GM12878 (cell line): Measurements from ENCODE around the gene PFN3. TPM values are rescaled to one million over a fixed set of nuclear protein-coding genes. Genes with fewer than 3 reads are reported as not detected.

Experiments used
- ATAC-seq: fragments of 200-7000 bp; cut with Tn5 transposase; 3 replicates; pipeline ENCODE4 v1.9.1; 2020; ENCODE audit warnings: mild to moderate bottlenecking, moderate library complexity
- BruUV-seq: library from RNA; stranded (reverse); fragments of 400-500 nt; replicated peaks from 2 replicates; lab custom pipeline; 2021; lab: Mats Ljungman, UMichigan
- CTCF ChIA-PET: fragments of 300-600 bp; sonication (Branson Sonifier 250); formaldehyde crosslinking; extraction: SDS; loops from one replicate; lab custom pipeline; 2021; ENCODE audit warnings: inconsistent platforms; lab: Yijun Ruan, JAX
- POLR2A ChIA-PET: fragments of 350-600 bp; formaldehyde crosslinking; extraction: SDS; loops from one replicate; lab custom pipeline; 2021; ENCODE audit warnings: inconsistent platforms; lab: Charles Lee
- RAD21 ChIA-PET: fragments of 300-600 bp; sonication (Branson Sonifier 250); formaldehyde crosslinking; loops from one replicate; lab custom pipeline; 2023; ENCODE audit warnings: antibody characterized with exemption; ENCODE audit not compliant: unreplicated experiment; lab: Charles Lee
- SMC1A ChIA-PET: fragments of 300-600 bp; sonication (Branson Sonifier 250); formaldehyde crosslinking; loops from one replicate; lab custom pipeline; 2023; ENCODE audit not compliant: unreplicated experiment, uncharacterized antibody; lab: Charles Lee
- DNase-seq: peaks from one replicate; pipeline ENCODE4 v3.0.0-alpha.2; 2011; ENCODE audit warnings: low read depth, low spot score
- FAIRE-seq: peaks from 3 replicates; lab custom pipeline; 2011; peaks lifted over from hg19 to GRCh38; lab: Jason Lieb, UNC
- H2AFZ ChIP-seq: 2 replicates; pipeline ENCODE4 v1.6.0; 2011; ENCODE audit warnings: low read depth, low read length, control low read depth; ENCODE audit not compliant: control insufficient read depth
- H3K27ac ChIP-seq: 2 replicates; pipeline ENCODE4 v1.5.1; 2011; ENCODE audit warnings: control low read depth; ENCODE audit not compliant: control insufficient read depth, insufficient read depth
- H3K27me3 ChIP-seq, 2 experiments: replicated peaks in 1 of 2; 2 replicates each; pipeline versions ENCODE4 v1.6.0 to v1.6.1; 2011; ENCODE audit warnings: low read length in 1 of 2; ENCODE audit not compliant: control insufficient read depth in 2 of 2, insufficient read depth in 2 of 2
- H3K36me3 ChIP-seq, 2 experiments: 2 replicates each; pipeline ENCODE4 v1.5.1; 2011; ENCODE audit warnings: low read length in 1 of 2; ENCODE audit not compliant: control insufficient read depth in 2 of 2, insufficient read depth in 2 of 2
- H3K4me1 ChIP-seq: 2 replicates; pipeline ENCODE4 v1.6.1; 2011; ENCODE audit warnings: mild to moderate bottlenecking, low read length, moderate library complexity, mixed read lengths; ENCODE audit not compliant: control insufficient read depth, insufficient read depth
- H3K4me2 ChIP-seq: 2 replicates; pipeline ENCODE4 v1.6.0; 2011; ENCODE audit warnings: control low read depth; ENCODE audit not compliant: control insufficient read depth, insufficient read depth
- H3K4me3 ChIP-seq: fragments of 200-600 bp; sonication (generic); 2 replicates; pipeline ENCODE4 v1.5.1; 2016
- H3K79me2 ChIP-seq: 2 replicates; pipeline ENCODE4 v1.6.0; 2011; ENCODE audit warnings: low read length; ENCODE audit not compliant: control insufficient read depth, insufficient read depth
- H3K9ac ChIP-seq: 2 replicates; pipeline ENCODE4 v1.8.0; 2011; ENCODE audit warnings: low read length, control low read depth, mixed read lengths; ENCODE audit not compliant: control insufficient read depth, insufficient read depth
- H3K9me3 ChIP-seq: replicated peaks from 3 replicates; pipeline ENCODE4 v1.5.1; 2011; ENCODE audit warnings: mild to moderate bottlenecking, low read length; ENCODE audit not compliant: control insufficient read depth, insufficient read depth
- H4K20me1 ChIP-seq: 2 replicates; pipeline ENCODE4 v1.6.0; 2011; ENCODE audit not compliant: control insufficient read depth, insufficient read depth
- EP300 ChIP-seq, 2 experiments: fragments of 150-350 bp in 1 of 2; IDR thresholded peaks; 2 replicates each; pipeline ENCODE4 v1.6.1; 2011 to 2012; ENCODE audit warnings: low read depth in 2 of 2, low read length in 2 of 2, borderline replicate concordance in 1 of 2, improper control_type of control experiment in 1 of 2, inconsistent platforms in 1 of 2; ENCODE audit not compliant: control insufficient read depth in 1 of 2
- ESRRA ChIP-seq: IDR thresholded peaks from 2 replicates; pipeline ENCODE4 v1.6.1; 2012; ENCODE audit warnings: mild to moderate bottlenecking, low read length, improper control_type of control experiment
- EZH2 ChIP-seq: IDR thresholded peaks from 2 replicates; pipeline ENCODE4 v1.6.1; 2012; ENCODE audit warnings: low read depth, mild to moderate bottlenecking, control low read depth, inconsistent platforms, low read length, borderline replicate concordance; ENCODE audit not compliant: control insufficient read depth
- JUND ChIP-seq: IDR thresholded peaks from 2 replicates; pipeline ENCODE4 v1.6.1; 2012; ENCODE audit warnings: low read depth, mild to moderate bottlenecking, low read length, improper control_type of control experiment, moderate library complexity
- MTA3 ChIP-seq: IDR thresholded peaks from 2 replicates; pipeline ENCODE4 v1.6.1; 2012; ENCODE audit warnings: low read length, inconsistent platforms, borderline replicate concordance
- RCOR1 ChIP-seq: conservative IDR thresholded peaks from 2 replicates; pipeline ENCODE4 v1.6.1; 2012; ENCODE audit warnings: low read depth, low read length, improper control_type of control experiment
- SIX5 ChIP-seq: IDR thresholded peaks from 2 replicates; pipeline ENCODE4 v1.6.1; 2011; ENCODE audit warnings: mild to moderate bottlenecking, low read depth, low read length, moderate library complexity; ENCODE audit not compliant: severe bottlenecking
- ZZZ3 ChIP-seq: IDR thresholded peaks from 2 replicates; pipeline ENCODE4 v1.6.1; 2011; ENCODE audit warnings: low read depth; ENCODE audit not compliant: control insufficient read depth, insufficient read length
- WGBS: methylation state at CpG from one replicate; pipeline ENCODE4 v1.1.6; 2016; ENCODE audit warnings: low lambda C conversion rate; ENCODE audit not compliant: insufficient replicate concordance, insufficient coverage; ENCODE audit errors: missing lambda C conversion rate; 5-methylcytosine and 5-hydroxymethylcytosine counted together
- in situ Hi-C: fragments of 300-500 bp; cut with MboI; formaldehyde crosslinking; loops from 9 replicates; pipeline ENCODE4 v1.14.3; 2018; ENCODE audit warnings: mixed read lengths
- intact Hi-C: fragments of 100-400 bp; cut with micrococcal nuclease; formaldehyde crosslinking; loops from one replicate; pipeline ENCODE4 v1.14.2; 2022; ENCODE audit not compliant: unreplicated experiment
- polyA plus RNA-seq, 11 experiments: library from polyadenylated mRNA; depleted of rRNA in 4 of 11; unstranded in 6 of 11; stranded (reverse) in 5 of 11; fragments of >200 nt; fragmentation: Nextera tagmentation in 4 of 11; fragmentation: Illumina TruSeq in 1 of 11; extraction: Ambion mirVana in 4 of 11; extraction: Trizol in 1 of 11; gene quantifications; 1 replicate in 1 of 11; 2 replicates in 10 of 11; pipeline versions ENCODE4 v1.2.1 to v1.2.3, GENCODE V29; 2011 to 2016; ENCODE audit warnings: inconsistent platforms in 2 of 11, missing spikeins in 2 of 11, low read depth in 1 of 11
- total RNA-seq, 4 experiments: library from RNA; depleted of rRNA in 3 of 4; stranded (reverse); fragments of >200 nt in 3 of 4; fragmentation: Illumina TruSeq in 1 of 4; extraction: Trizol in 1 of 4; gene quantifications; 2 replicates each; pipeline versions ENCODE4 v1.2.1 to v1.2.3, GENCODE V29; 2013 to 2021
- TF ChIP-seq, protein P1 (sequence below): IDR thresholded peaks from 2 replicates; pipeline ENCODE4 v1.6.1; 2011; ENCODE audit warnings: low read depth, mild to moderate bottlenecking, low read length, moderate library complexity, borderline replicate concordance; ENCODE audit errors: extremely low read depth
- TF ChIP-seq, protein P2 (sequence below): fragments of 450-650 bp; IDR thresholded peaks from 2 replicates; pipeline ENCODE4 v1.6.1; 2018; ENCODE audit warnings: mild to moderate bottlenecking, low read depth, moderate library complexity; ENCODE audit not compliant: partially characterized antibody

PFN3 gene
- total and polyA plus RNA-seq, 10 of the 15 experiments (the other 5 are each of a cell fraction or from before 2014, with no cell fraction given): not detected

DNA sequence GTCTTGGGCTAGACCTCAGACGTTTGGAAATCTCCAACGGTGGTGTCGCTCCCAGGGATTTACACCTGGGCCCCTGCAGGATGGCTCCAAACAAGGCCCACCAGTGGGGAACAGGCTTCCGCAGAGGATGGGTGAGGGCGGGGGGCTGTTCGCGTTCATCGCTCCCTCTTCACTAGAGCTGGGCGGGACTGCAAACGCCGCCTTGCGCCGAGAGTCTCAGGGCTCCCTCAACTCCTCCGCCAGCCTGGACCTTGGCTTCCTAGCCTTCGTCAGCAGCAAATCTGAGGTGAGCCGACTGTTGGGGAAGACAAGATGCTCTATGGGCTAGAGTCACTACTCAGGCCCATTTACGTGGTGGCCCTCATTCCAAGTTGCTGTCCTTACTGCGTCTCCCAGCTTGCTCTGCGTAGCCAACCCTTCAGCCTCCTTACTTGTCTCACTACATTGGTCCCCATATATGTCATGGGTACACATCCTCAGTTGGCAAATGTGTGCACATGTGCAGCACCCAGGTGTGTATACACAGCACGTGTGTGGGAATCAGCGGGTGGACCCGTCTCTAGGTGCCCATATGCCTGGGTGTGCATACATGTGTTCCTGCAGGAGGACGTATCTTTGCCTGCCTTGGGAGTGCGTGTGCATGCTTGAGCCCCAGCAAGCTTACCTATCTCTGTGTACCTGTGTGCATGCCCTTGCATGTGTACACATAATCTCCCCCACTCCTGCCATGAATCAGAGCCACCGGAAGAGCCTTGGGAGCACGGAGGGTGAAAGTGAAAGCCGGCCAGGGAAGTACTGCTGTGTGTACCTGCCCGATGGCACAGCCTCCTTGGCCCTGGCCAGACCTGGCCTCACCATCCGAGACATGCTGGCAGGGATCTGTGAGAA lies 32.2 kb downstream of the PFN3 start (continued):
- TF ChIP-seq EZH2 (no peak), MTA3 (no peak), RCOR1 (no peak), ZZZ3 (no peak), ESRRA (no peak)

DNA sequence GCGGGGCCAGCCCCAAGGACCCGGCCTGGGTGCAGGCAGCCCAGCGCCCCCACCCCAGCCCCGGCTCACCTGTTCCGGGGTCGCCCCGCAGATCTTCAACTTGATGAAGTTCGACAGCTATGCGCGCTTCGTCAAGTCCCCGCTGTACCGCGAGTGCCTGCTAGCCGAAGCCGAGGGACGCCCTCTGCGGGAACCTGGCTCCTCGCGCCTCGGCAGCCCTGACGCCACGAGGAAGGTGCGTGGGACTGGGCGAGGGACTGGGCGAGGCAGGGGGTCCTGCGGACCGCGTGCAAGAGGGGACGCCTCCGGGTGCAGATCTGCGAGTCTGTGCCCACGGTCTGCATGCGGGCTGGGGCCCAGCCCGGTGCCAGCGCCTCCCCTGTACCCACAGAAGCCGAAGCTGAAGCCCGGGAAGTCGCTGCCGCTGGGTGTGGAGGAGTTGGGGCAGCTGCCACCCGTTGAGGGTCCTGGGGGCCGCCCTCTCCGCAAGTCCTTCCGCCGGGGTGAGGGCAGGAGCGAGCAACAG lies 33.1 kb downstream of the PFN3 start:
- 98% methylated on average over 42 of the region's 46 CpGs for WGBS
- H3K36me3 ChIP-seq: peaks cover 12 to 14% of the 10 kb centered on the region in 2 experiments
- H3K27me3 ChIP-seq: no peaks in the 10 kb centered on the region
- CTCF ChIA-PET: no interaction called here
- no peaks in the 10 kb centered on the region for H3K9me3 ChIP-seq
- FAIRE-seq (no peak), DNase-seq (no peak), ATAC-seq (no peak)
- POLR2A ChIA-PET: interaction anchor here (0.6 kb wide), 1 partner anchor 16 kb away, joined by 3 read pairs; no protein-coding TSS in a partner anchor
- H3K4me2 ChIP-seq: no peak overlapping the region
- intact Hi-C loops (no loop called here), in situ Hi-C loops (no loop called here)
- H3K79me2 ChIP-seq: peaks cover 25% of the 10 kb centered on the region
- no TSS peak for BruUV-seq
- RAD21 ChIA-PET: interaction anchor here (0.7 to 0.8 kb wide), 2 partner anchors 11 to 22 kb away, joined by 3 read pairs; no protein-coding TSS in a partner anchor
- no peak overlapping the region for H3K9ac ChIP-seq
- no peak overlapping the region for H3K4me3 ChIP-seq
- H4K20me1 ChIP-seq: no peaks in the 10 kb centered on the region
- no peak for TF ChIP-seq JUND
- TF ChIP-seq EP300 (IDR thresholded peaks at IDR 0.05; ENCODE audit: borderline replicate concordance in 1 of 2, control insufficient read depth in 1 of 2, low read depth in 2 of 2, low read length in 2 of 2): no peak
- no peak for TF ChIP-seq SIX5
- TF ChIP-seq, protein P1, sequence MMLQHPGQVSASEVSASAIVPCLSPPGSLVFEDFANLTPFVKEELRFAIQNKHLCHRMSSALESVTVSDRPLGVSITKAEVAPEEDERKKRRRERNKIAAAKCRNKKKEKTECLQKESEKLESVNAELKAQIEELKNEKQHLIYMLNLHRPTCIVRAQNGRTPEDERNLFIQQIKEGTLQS: no peak
- TF ChIP-seq, protein P2, sequence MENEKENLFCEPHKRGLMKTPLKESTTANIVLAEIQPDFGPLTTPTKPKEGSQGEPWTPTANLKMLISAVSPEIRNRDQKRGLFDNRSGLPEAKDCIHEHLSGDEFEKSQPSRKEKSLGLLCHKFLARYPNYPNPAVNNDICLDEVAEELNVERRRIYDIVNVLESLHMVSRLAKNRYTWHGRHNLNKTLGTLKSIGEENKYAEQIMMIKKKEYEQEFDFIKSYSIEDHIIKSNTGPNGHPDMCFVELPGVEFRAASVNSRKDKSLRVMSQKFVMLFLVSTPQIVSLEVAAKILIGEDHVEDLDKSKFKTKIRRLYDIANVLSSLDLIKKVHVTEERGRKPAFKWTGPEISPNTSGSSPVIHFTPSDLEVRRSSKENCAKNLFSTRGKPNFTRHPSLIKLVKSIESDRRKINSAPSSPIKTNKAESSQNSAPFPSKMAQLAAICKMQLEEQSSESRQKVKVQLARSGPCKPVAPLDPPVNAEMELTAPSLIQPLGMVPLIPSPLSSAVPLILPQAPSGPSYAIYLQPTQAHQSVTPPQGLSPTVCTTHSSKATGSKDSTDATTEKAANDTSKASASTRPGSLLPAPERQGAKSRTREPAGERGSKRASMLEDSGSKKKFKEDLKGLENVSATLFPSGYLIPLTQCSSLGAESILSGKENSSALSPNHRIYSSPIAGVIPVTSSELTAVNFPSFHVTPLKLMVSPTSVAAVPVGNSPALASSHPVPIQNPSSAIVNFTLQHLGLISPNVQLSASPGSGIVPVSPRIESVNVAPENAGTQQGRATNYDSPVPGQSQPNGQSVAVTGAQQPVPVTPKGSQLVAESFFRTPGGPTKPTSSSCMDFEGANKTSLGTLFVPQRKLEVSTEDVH: no peak
- no peak overlapping the region for H3K27ac ChIP-seq
- SMC1A ChIA-PET: no interaction called here
- H2AFZ ChIP-seq: no peak overlapping the region
- H3K4me1 ChIP-seq: peaks cover 56% of the 10 kb centered on the region
